SH-SY5Y (cell line): ENCODE results near the gene NMNAT2.

Source experiments
- GATA2 ChIP-seq: IDR thresholded peaks from 2 replicates; pipeline ENCODE4 v1.6.1; 2011; ENCODE audit warnings: mild to moderate bottlenecking, low read depth, low read length
- GATA3 ChIP-seq: IDR thresholded peaks from 2 replicates; pipeline ENCODE4 v1.6.1; 2011; ENCODE audit warnings: low read depth, mild to moderate bottlenecking, low read length, moderate library complexity

GRCh38 chr1:183366116-183366515 lies 52.1 kb downstream of the NMNAT2 start:
- TF ChIP-seq GATA2, result no peak
- TF ChIP-seq GATA3, result no peak
